ENCODE results near the gene MTCH2.

Gene MTCH2

GRCh38 chr11:47593934-47594855 is 48.2 kb downstream of the MTCH2 start, which contains the start of gene C1QTNF4:
TSS of gene C1QTNF4 (minus strand) at chr11:47594411. CDS start at chr11:47590810, 3,601 bp downstream.
- H2BK120ac ChIP-seq (ENCODE audit: low read depth, low read length): peak within 1 kb of the TSS; percentile 56
- peak within 1 kb of the TSS; percentile 92 for H3K9ac ChIP-seq (ENCODE audit: low read depth, low read length, poor library complexity)
- no peak within 1 kb of the TSS for H3K27ac ChIP-seq (replicated peaks; ENCODE audit: low read length)
- no CpG with 5 or more reads among the region's 48 CpGs for WGBS, 2 donors (ENCODE audit: extremely low coverage in 2 of 2, insufficient read length in 2 of 2, insufficient replicate concordance in 1 of 2)
- peak within 1 kb of the TSS; percentile 67 for H2BK15ac ChIP-seq (ENCODE audit: low read length)
- no peak within 1 kb of the TSS for H4K91ac ChIP-seq (ENCODE audit: low read depth, low read length, poor library complexity)
- peak within 1 kb of the TSS; percentile 98 for H3K18ac ChIP-seq (ENCODE audit: low read length)
- peak within 1 kb of the TSS; percentile 97 for H3K4me2 ChIP-seq (ENCODE audit: insufficient read depth, low read length, poor library complexity, severe bottlenecking)
- H3K4ac ChIP-seq (ENCODE audit: low read length): no peak within 1 kb of the TSS
- no peak within 1 kb of the TSS for H4K8ac ChIP-seq (ENCODE audit: low read depth, low read length)
- peak within 1 kb of the TSS; percentile 38 for H3K14ac ChIP-seq (ENCODE audit: low read length)
- peak within 1 kb of the TSS; percentile 57 to 81 for H3K4me3 ChIP-seq (ENCODE audit: low read length in 2 of 2)
- H3K23ac ChIP-seq (ENCODE audit: low read depth, low read length, poor library complexity): peak within 1 kb of the TSS; percentile 80
- no peaks in the 10 kb centered on the region for H3K9me3 ChIP-seq (replicated peaks in 1 of 2; ENCODE audit: control insufficient read depth in 2 of 2, insufficient read depth in 1 of 2, low read depth in 1 of 2, low read length in 2 of 2)
- H3K4me1 ChIP-seq (ENCODE audit: control insufficient read depth in 2 of 2, insufficient read depth in 1 of 2, low read depth in 1 of 2, low read length in 2 of 2): peaks cover 10 to 24% of the 10 kb centered on the region in 2 donors
- peak within 1 kb of the TSS; percentile 59 for H2AK5ac ChIP-seq (ENCODE audit: low read depth, low read length)
- DNase-seq (ENCODE audit: low spot score): peak; percentile 31
- peaks cover 2% of the 10 kb centered on the region for H3K79me1 ChIP-seq (ENCODE audit: low read depth, low read length)
- peak within 1 kb of the TSS; percentile 95 for H2AFZ ChIP-seq (ENCODE audit: low read length)
- H2BK12ac ChIP-seq (ENCODE audit: low read length): peak within 1 kb of the TSS; percentile 41
- no peaks in the 10 kb centered on the region for H3K36me3 ChIP-seq (replicated peaks in 1 of 2; ENCODE audit: control insufficient read depth in 2 of 2, insufficient read depth in 2 of 2, low read length in 2 of 2)
- H3K27me3 ChIP-seq (ENCODE audit: control insufficient read depth in 3 of 3, insufficient read depth in 3 of 3, low read depth in 1 of 3, low read length in 3 of 3): peaks cover 0 to 21% (median 3%) of the 10 kb centered on the region in 3 experiments
- H2BK5ac ChIP-seq (ENCODE audit: low read length): no peak within 1 kb of the TSS

- Histone ChIP-seq H2BK120ac (ENCODE audit: low read depth, low read length) (no peak overlapping the region), H3K4me3 (ENCODE audit: low read length in 2 of 2) (peak overlapping the region; percentile 57 to 81)
- WGBS, 2 donors (ENCODE audit: extremely low coverage in 2 of 2, insufficient read length in 2 of 2, insufficient replicate concordance in 1 of 2): no CpG with 5 or more reads among the region's 6 CpGs
These were observed 48.8 kb downstream of the MTCH2 start for GRCh38 chr11:47593492-47593933.

DNA sequence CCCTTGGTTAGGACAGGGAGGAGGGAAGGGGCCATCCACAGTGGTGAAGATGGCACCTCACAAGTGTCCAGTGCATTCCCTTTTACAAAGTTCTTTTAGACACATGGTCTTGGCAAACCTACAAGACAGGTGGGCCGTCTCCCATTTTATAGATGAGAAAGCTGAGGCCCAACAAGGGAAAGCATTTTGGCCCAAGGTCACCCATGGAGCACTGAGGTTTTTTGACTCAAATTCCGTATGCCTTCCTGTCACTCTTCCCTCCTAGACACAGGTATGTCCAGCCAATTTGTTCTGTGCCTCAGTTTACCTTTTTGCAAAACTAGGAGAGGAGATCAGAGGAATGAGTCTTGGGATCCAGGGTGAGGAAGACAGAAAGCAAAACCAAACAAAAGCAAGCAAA is 49.4 kb downstream of the MTCH2 start:
- no CpG with 5 or more reads among the region's 2 CpGs for WGBS, 2 donors (ENCODE audit: extremely low coverage in 2 of 2, insufficient read length in 2 of 2, insufficient replicate concordance in 1 of 2)
- Histone ChIP-seq H2AFZ (ENCODE audit: low read length) (no peak overlapping the region), H2BK5ac (ENCODE audit: low read length) (no peak overlapping the region), H3K14ac (ENCODE audit: low read length) (no peak overlapping the region), H2AK5ac (ENCODE audit: low read depth, low read length) (no peak overlapping the region), H2BK120ac (ENCODE audit: low read depth, low read length) (no peak overlapping the region), H2BK12ac (ENCODE audit: low read length) (no peak overlapping the region), H3K9me3 (replicated peaks in 1 of 2; ENCODE audit: control insufficient read depth in 2 of 2, insufficient read depth in 1 of 2, low read depth in 1 of 2, low read length in 2 of 2) (no peaks in the 10 kb centered on the region), H3K27ac (replicated peaks; ENCODE audit: low read length) (no peak overlapping the region), H3K9ac (ENCODE audit: low read depth, low read length, poor library complexity) (no peak overlapping the region), H3K4me1 (ENCODE audit: control insufficient read depth in 2 of 2, insufficient read depth in 1 of 2, low read depth in 1 of 2, low read length in 2 of 2) (peaks cover 11 to 26% of the 10 kb centered on the region in 2 donors), H3K18ac (ENCODE audit: low read length) (no peak overlapping the region), H4K8ac (ENCODE audit: low read depth, low read length) (no peak overlapping the region), H3K27me3 (ENCODE audit: control insufficient read depth in 3 of 3, insufficient read depth in 3 of 3, low read depth in 1 of 3, low read length in 3 of 3) (peaks cover 0 to 21% (median 3%) of the 10 kb centered on the region in 3 experiments), H3K23ac (ENCODE audit: low read depth, low read length, poor library complexity) (no peak overlapping the region), H3K36me3 (replicated peaks in 1 of 2; ENCODE audit: control insufficient read depth in 2 of 2, insufficient read depth in 2 of 2, low read length in 2 of 2) (no peaks in the 10 kb centered on the region), H3K4ac (ENCODE audit: low read length) (no peak overlapping the region), H3K4me3 (ENCODE audit: low read length in 2 of 2) (no peak overlapping the region), H3K79me1 (ENCODE audit: low read depth, low read length) (peaks cover 2% of the 10 kb centered on the region), H2BK15ac (ENCODE audit: low read length) (no peak overlapping the region), H4K91ac (ENCODE audit: low read depth, low read length, poor library complexity) (no peak overlapping the region), H3K4me2 (ENCODE audit: insufficient read depth, low read length, poor library complexity, severe bottlenecking) (no peak overlapping the region)
- DNase-seq (ENCODE audit: low spot score): no peak

More at GRCh38 chr11:47593492-47593933, 48.8 kb downstream of the MTCH2 start:
- H3K4ac ChIP-seq (ENCODE audit: low read length): no peak overlapping the region
- no peak overlapping the region for H4K91ac ChIP-seq (ENCODE audit: low read depth, low read length, poor library complexity)
- peak overlapping the region; percentile 25 for H3K14ac ChIP-seq (ENCODE audit: low read length)
- H4K8ac ChIP-seq (ENCODE audit: low read depth, low read length): no peak overlapping the region
- H3K79me1 ChIP-seq (ENCODE audit: low read depth, low read length): peaks cover 2% of the 10 kb centered on the region
- no peak overlapping the region for H3K23ac ChIP-seq (ENCODE audit: low read depth, low read length, poor library complexity)
- no peak overlapping the region for H2AK5ac ChIP-seq (ENCODE audit: low read depth, low read length)
- no peak overlapping the region for H2BK12ac ChIP-seq (ENCODE audit: low read length)
- H3K27ac ChIP-seq (replicated peaks; ENCODE audit: low read length): no peak overlapping the region
- H3K18ac ChIP-seq (ENCODE audit: low read length): peak overlapping the region; percentile 98
- H3K4me2 ChIP-seq (ENCODE audit: insufficient read depth, low read length, poor library complexity, severe bottlenecking): peak overlapping the region; percentile 97
- peak overlapping the region; percentile 67 for H2BK15ac ChIP-seq (ENCODE audit: low read length)
- no peaks in the 10 kb centered on the region for H3K9me3 ChIP-seq (replicated peaks in 1 of 2; ENCODE audit: control insufficient read depth in 2 of 2, insufficient read depth in 1 of 2, low read depth in 1 of 2, low read length in 2 of 2)
- H3K4me1 ChIP-seq (ENCODE audit: control insufficient read depth in 2 of 2, insufficient read depth in 1 of 2, low read depth in 1 of 2, low read length in 2 of 2): peaks cover 10 to 24% of the 10 kb centered on the region in 2 donors
- H2BK5ac ChIP-seq (ENCODE audit: low read length): no peak overlapping the region
- H3K9ac ChIP-seq (ENCODE audit: low read depth, low read length, poor library complexity): peak overlapping the region; percentile 68
- no peaks in the 10 kb centered on the region for H3K36me3 ChIP-seq (replicated peaks in 1 of 2; ENCODE audit: control insufficient read depth in 2 of 2, insufficient read depth in 2 of 2, low read length in 2 of 2)
- H2AFZ ChIP-seq (ENCODE audit: low read length): peak overlapping the region; percentile 95
- peaks cover 0 to 21% (median 3%) of the 10 kb centered on the region in 3 experiments for H3K27me3 ChIP-seq (ENCODE audit: control insufficient read depth in 3 of 3, insufficient read depth in 3 of 3, low read depth in 1 of 3, low read length in 3 of 3)
- no peak for DNase-seq (ENCODE audit: low spot score)

DNA sequence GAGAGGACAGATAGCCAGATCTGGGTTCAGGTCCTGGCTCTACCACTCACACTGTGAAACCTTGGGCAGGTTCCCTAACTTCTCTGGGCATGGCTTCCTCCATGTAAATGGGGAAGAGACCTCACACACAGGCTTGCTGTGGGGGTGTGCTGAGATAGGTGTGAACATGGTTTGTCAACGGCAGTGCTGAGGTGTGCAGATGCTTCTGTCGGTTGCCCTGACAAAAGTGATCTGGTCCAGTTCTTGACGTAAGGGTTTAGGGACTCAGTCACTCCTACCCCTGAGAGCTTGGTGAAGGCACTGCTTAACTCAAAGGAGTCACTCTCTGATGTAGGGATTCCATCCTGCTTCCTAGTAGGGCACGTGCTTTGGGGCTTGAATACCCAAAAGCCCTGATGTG is 50.1 kb downstream of the MTCH2 start:
- no CpG with 5 or more reads among the region's 4 CpGs for WGBS, 2 donors (ENCODE audit: extremely low coverage in 2 of 2, insufficient read length in 2 of 2, insufficient replicate concordance in 1 of 2)
- Histone ChIP-seq H4K91ac (ENCODE audit: low read depth, low read length, poor library complexity) (no peak overlapping the region), H3K27me3 (ENCODE audit: control insufficient read depth in 3 of 3, insufficient read depth in 3 of 3, low read depth in 1 of 3, low read length in 3 of 3) (peaks cover 0 to 21% (median 3%) of the 10 kb centered on the region in 3 experiments), H3K4me3 (ENCODE audit: low read length in 2 of 2) (no peak overlapping the region), H3K9me3 (replicated peaks in 1 of 2; ENCODE audit: control insufficient read depth in 2 of 2, insufficient read depth in 1 of 2, low read depth in 1 of 2, low read length in 2 of 2) (no peaks in the 10 kb centered on the region), H2BK15ac (ENCODE audit: low read length) (no peak overlapping the region), H3K9ac (ENCODE audit: low read depth, low read length, poor library complexity) (no peak overlapping the region), H2BK5ac (ENCODE audit: low read length) (no peak overlapping the region), H3K36me3 (replicated peaks in 1 of 2; ENCODE audit: control insufficient read depth in 2 of 2, insufficient read depth in 2 of 2, low read length in 2 of 2) (no peaks in the 10 kb centered on the region), H3K79me1 (ENCODE audit: low read depth, low read length) (peaks cover 2% of the 10 kb centered on the region), H3K4me1 (ENCODE audit: control insufficient read depth in 2 of 2, insufficient read depth in 1 of 2, low read depth in 1 of 2, low read length in 2 of 2) (peaks cover 11 to 26% of the 10 kb centered on the region in 2 donors), H3K23ac (ENCODE audit: low read depth, low read length, poor library complexity) (no peak overlapping the region), H2BK12ac (ENCODE audit: low read length) (no peak overlapping the region), H4K8ac (ENCODE audit: low read depth, low read length) (no peak overlapping the region), H3K4me2 (ENCODE audit: insufficient read depth, low read length, poor library complexity, severe bottlenecking) (no peak overlapping the region), H3K27ac (replicated peaks; ENCODE audit: low read length) (no peak overlapping the region), H3K14ac (ENCODE audit: low read length) (no peak overlapping the region), H2AK5ac (ENCODE audit: low read depth, low read length) (no peak overlapping the region), H2AFZ (ENCODE audit: low read length) (peak overlapping the region; percentile 81), H3K4ac (ENCODE audit: low read length) (no peak overlapping the region), H2BK120ac (ENCODE audit: low read depth, low read length) (no peak overlapping the region), H3K18ac (ENCODE audit: low read length) (no peak overlapping the region)
- DNase-seq (ENCODE audit: low spot score): no peak
